ENCODE results near the gene HSD17B10.
A peak's percentile ranks its signal among the peaks of the same experiment; 100 is the strongest.
"Not testable (repeated sequence)": the region's sequence is repeated elsewhere in the genome, so short reads cannot be mapped to it uniquely, and the experiment has no call there.

The HSD17B10 gene

GRCh38 chrX:53421125-53421524 lies 13.0 kb downstream of the HSD17B10 start:
- no peak overlapping the region for H3K27ac Mint-ChIP-seq
- H3K4me3 Mint-ChIP-seq, result peak overlapping the region; percentile 98
- peaks cover 12% of the 10 kb centered on the region for H3K36me3 Mint-ChIP-seq (ENCODE audit: low read depth)
- H3K9me3 Mint-ChIP-seq, result peaks cover 58% of the 10 kb centered on the region
- H3K4me1 Mint-ChIP-seq, result peaks cover 29% of the 10 kb centered on the region
- DNase-seq, result no peak
- TF ChIP-seq, protein P1, sequence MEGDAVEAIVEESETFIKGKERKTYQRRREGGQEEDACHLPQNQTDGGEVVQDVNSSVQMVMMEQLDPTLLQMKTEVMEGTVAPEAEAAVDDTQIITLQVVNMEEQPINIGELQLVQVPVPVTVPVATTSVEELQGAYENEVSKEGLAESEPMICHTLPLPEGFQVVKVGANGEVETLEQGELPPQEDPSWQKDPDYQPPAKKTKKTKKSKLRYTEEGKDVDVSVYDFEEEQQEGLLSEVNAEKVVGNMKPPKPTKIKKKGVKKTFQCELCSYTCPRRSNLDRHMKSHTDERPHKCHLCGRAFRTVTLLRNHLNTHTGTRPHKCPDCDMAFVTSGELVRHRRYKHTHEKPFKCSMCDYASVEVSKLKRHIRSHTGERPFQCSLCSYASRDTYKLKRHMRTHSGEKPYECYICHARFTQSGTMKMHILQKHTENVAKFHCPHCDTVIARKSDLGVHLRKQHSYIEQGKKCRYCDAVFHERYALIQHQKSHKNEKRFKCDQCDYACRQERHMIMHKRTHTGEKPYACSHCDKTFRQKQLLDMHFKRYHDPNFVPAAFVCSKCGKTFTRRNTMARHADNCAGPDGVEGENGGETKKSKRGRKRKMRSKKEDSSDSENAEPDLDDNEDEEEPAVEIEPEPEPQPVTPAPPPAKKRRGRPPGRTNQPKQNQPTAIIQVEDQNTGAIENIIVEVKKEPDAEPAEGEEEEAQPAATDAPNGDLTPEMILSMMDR (IDR thresholded peaks at IDR 0.05), result no peak
- no peaks in the 10 kb centered on the region for H3K27me3 Mint-ChIP-seq (ENCODE audit: low read depth, poor library complexity)

DNA sequence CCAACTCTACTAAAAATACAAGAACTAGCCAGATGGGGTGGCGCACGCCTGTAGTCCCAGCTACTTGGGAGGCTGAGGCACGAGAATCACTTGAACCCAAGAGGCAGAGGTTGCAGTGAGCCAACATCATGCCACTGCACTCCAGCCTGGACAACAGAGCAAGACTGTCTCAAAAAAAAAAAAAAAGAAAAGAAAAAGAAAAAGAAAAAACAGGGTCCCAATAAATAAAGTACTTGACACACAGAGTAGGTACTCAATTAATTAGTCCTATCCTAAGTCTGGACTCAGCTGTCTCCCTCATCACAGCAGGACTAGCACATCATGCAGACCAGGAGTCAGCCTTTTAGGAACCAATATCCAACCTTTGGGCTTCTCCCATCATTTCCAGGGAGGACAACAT lies 13.8 kb downstream of the HSD17B10 start:
- H3K4me1 Mint-ChIP-seq, result peaks cover 29% of the 10 kb centered on the region
- peaks cover 50% of the 10 kb centered on the region for H3K9me3 Mint-ChIP-seq
- peak overlapping the region; percentile 98 for H3K4me3 Mint-ChIP-seq
- DNase-seq; H3K27ac Mint-ChIP-seq; H3K27me3 Mint-ChIP-seq (ENCODE audit: low read depth, poor library complexity): not testable (repeated sequence)
- H3K36me3 Mint-ChIP-seq (ENCODE audit: low read depth), result peaks cover 12% of the 10 kb centered on the region

DNA sequence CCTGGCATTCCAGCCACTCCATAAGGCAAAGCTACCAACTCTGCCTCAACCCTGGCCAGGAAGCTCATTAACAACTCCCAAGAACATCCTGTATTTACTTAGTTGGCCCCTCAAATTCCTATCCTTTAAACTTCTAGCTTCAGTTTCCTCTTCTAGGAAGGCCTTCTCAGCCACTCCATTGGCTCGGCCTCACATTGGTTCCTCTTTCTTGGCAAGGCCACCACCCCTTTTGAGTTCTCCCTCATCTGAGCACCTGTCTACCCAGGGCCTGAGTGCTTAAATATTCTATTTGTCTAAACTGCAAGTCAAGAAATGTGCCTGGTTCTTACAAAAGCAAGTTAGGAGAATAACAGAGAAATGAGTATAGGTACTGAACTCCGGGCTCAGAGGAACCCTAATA lies 21.7 kb downstream of the HSD17B10 start:
- Mint-ChIP-seq H3K9me3 (peaks cover 52% of the 10 kb centered on the region), H3K4me1 (no peaks in the 10 kb centered on the region), H3K36me3 (ENCODE audit: low read depth) (peaks cover 47% of the 10 kb centered on the region), H3K27me3 (ENCODE audit: low read depth, poor library complexity) (no peaks in the 10 kb centered on the region), H3K4me3 (no peak overlapping the region), H3K27ac (no peak overlapping the region)
- TF ChIP-seq, protein P1 (IDR thresholded peaks at IDR 0.05), result no peak
- DNase-seq, result no peak

DNA sequence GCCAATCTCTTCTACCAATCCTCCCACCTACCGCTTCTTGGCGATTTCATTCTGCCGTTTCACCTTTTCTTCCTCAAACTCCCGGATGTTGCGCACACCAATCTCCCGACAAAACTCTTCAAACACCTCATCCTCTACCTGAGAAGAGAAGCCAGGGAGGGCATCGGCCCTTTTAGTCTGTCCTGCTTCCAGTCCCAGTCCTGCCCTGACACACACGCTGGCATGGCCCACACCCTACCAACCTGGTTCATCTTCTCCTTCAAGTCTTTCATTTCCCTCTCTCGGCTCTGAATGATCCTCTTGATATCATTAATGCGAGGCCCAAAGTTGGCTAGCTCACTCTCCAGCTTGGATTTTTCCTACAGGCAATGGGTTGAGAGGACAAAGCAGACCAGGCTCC lies 30.6 kb downstream of the HSD17B10 start:
- Mint-ChIP-seq H3K9me3 (peaks cover 36% of the 10 kb centered on the region), H3K4me3 (no peak overlapping the region), H3K27ac (no peak overlapping the region), H3K27me3 (ENCODE audit: low read depth, poor library complexity) (no peaks in the 10 kb centered on the region), H3K36me3 (ENCODE audit: low read depth) (peaks cover 33% of the 10 kb centered on the region), H3K4me1 (no peaks in the 10 kb centered on the region)
- DNase-seq, result no peak
- TF ChIP-seq, protein P1 (IDR thresholded peaks at IDR 0.05), result no peak

DNA sequence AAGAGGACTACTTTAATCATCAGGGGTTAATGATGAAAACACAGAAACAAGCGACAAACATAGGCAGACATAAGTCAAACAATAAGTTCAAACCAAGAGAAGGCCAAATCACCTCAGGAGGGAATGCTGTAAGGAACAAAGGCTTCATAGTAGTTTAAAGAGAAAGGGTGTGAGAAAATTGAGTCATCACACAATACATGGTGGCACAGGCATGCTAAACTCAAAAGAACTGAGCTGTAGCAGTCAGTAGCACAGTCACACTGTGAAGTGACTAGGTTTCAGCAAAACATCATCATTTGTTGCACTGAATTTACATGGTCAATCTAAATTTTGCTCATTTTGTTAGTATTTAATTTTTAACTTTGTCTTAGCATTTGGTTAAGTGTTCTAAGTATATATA lies 36.0 kb downstream of the HSD17B10 start:
- H3K4me3 Mint-ChIP-seq, result no peak overlapping the region
- TF ChIP-seq, protein P1 (IDR thresholded peaks at IDR 0.05), result no peak
- no peaks in the 10 kb centered on the region for H3K4me1 Mint-ChIP-seq
- H3K27ac Mint-ChIP-seq, result no peak overlapping the region
- peaks cover 38% of the 10 kb centered on the region for H3K9me3 Mint-ChIP-seq
- no peak for DNase-seq
- peaks cover 4% of the 10 kb centered on the region for H3K27me3 Mint-ChIP-seq (ENCODE audit: low read depth, poor library complexity)
- H3K36me3 Mint-ChIP-seq (ENCODE audit: low read depth), result peaks cover 52% of the 10 kb centered on the region

- Mint-ChIP-seq H3K27me3 (ENCODE audit: low read depth, poor library complexity) (peaks cover 4% of the 10 kb centered on the region), H3K4me3 (no peak overlapping the region), H3K4me1 (no peaks in the 10 kb centered on the region), H3K9me3 (peaks cover 35% of the 10 kb centered on the region), H3K36me3 (ENCODE audit: low read depth) (peaks cover 49% of the 10 kb centered on the region), H3K27ac (no peak overlapping the region)
- TF ChIP-seq, protein P1 (IDR thresholded peaks at IDR 0.05), result no peak
- no peak for DNase-seq
These were observed 38.4 kb downstream of the HSD17B10 start for GRCh38 chrX:53395605-53396298.
